Mesodermal cell (in vitro differentiated cells): Measurements from ENCODE around the gene TMEM203.

Experiments
- H3K27ac ChIP-seq: 2 replicates; pipeline ENCODE4 v1.7.0; 2013; ENCODE audit warnings: mild to moderate bottlenecking, low read depth, low read length, moderate library complexity; ENCODE audit not compliant: severe bottlenecking
- H3K36me3 ChIP-seq: 2 replicates; pipeline ENCODE4 v1.7.1; 2013; ENCODE audit warnings: mild to moderate bottlenecking, low read length, moderate library complexity; ENCODE audit not compliant: control insufficient read depth, insufficient read depth
- H3K4me1 ChIP-seq: one replicate; pipeline ENCODE4 v1.7.1; 2013; ENCODE audit warnings: mild to moderate bottlenecking, low read length; ENCODE audit not compliant: insufficient read depth, control insufficient read depth, poor library complexity, severe bottlenecking
- H3K4me3 ChIP-seq: 2 replicates; pipeline ENCODE4 v1.7.0; 2013; ENCODE audit warnings: low read length, control low read depth, mild to moderate bottlenecking; ENCODE audit not compliant: insufficient read depth, poor library complexity, severe bottlenecking; ENCODE audit errors: extremely low read depth
- H3K9me3 ChIP-seq: 2 replicates; pipeline ENCODE4 v1.7.1; 2013; ENCODE audit warnings: mild to moderate bottlenecking, low read length, moderate library complexity; ENCODE audit not compliant: control insufficient read depth
- WGBS, 2 experiments: methylation state at CpG; one replicate each; pipeline ENCODE4 v1.1.5; 2013; ENCODE audit warnings: missing lambda C conversion rate in 2 of 2; ENCODE audit not compliant: insufficient coverage in 2 of 2; 5-methylcytosine and 5-hydroxymethylcytosine counted together

The TMEM203 gene

GRCh38 chr9:137188490-137189296 lies 16.8 kb downstream of the TMEM203 start, which contains the start of the genes ANAPC2 and SSNA1:
Gene ANAPC2 (minus strand): TSS chr9:137188560. CDS start chr9:137188532, 28 bp downstream.
Gene SSNA1 (plus strand): TSS chr9:137188676. CDS start chr9:137188727, 51 bp downstream.
- peaks cover 21% of the 10 kb centered on the region for H3K4me1 ChIP-seq
- peaks cover 42% of the 10 kb centered on the region for H3K36me3 ChIP-seq
- peak within 1 kb of the TSS; percentile 94 for H3K27ac ChIP-seq
- peak within 1 kb of the TSS; percentile 91 for H3K4me3 ChIP-seq
- no peaks in the 10 kb centered on the region for H3K9me3 ChIP-seq
- WGBS, 2 experiments, result 0 to 1% methylated on average over 77 to 94 of the region's 98 CpGs

DNA sequence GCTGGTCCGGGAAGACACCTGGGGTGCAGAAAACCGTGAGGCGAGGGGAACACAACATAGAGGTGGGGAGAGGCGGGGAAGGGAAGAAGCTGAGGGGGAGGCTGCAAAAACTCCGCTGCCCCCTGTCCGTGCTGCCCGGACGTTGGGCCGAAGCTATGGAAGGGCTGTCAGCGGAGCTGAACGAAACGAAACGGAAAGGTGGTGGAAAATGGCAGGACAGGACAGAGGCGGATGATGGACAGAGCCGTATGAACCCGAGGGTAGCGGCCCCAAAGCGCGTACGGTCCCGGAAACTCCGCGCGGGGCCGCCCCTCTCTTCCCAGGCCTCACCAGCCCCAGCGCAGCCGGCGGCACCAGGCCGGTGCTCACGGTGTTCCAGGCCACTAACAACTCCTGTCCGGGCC lies 17.4 kb downstream of the TMEM203 start:
- Histone ChIP-seq H3K4me1 (peaks cover 21% of the 10 kb centered on the region), H3K27ac (peak overlapping the region; percentile 94), H3K9me3 (no peaks in the 10 kb centered on the region), H3K4me3 (peak overlapping the region; percentile 91), H3K36me3 (peaks cover 46% of the 10 kb centered on the region)
- WGBS, 2 experiments, result 0 to 1% methylated on average over 22 to 29 of the region's 31 CpGs

DNA sequence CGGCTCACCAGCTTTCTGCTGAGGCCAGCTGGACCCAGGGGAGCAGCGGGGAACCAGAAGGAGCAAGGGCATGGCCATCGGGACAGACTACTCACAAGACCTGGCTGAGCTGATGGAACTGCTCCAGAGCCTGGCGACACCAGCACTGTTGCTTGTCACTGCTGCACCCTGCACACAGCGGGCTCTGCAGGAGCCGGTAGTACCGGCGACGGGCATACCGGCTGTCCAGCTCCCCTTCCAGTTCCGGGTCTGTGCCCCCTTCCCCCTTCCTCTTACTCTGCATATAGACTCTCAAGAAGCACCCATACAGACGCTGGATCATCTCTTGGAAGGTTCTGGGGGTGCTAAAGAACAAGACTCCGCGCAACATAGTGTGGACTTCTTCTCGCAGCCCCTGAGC lies 18.1 kb downstream of the TMEM203 start:
- Histone ChIP-seq H3K9me3 (no peaks in the 10 kb centered on the region), H3K4me1 (peaks cover 21% of the 10 kb centered on the region), H3K36me3 (peaks cover 51% of the 10 kb centered on the region), H3K27ac (no peak overlapping the region), H3K4me3 (peak overlapping the region; percentile 91)
- 89 to 95% methylated on average over 15 of the region's 15 CpGs for WGBS, 2 experiments

GRCh38 chr9:137186385-137186784 lies 19.1 kb downstream of the TMEM203 start:
- peaks cover 51% of the 10 kb centered on the region for H3K36me3 ChIP-seq
- WGBS, 2 experiments, result 93 to 96% methylated on average over 5 to 6 of the region's 6 CpGs
- H3K4me1 ChIP-seq, result peaks cover 21% of the 10 kb centered on the region
- H3K4me3 ChIP-seq, result no peak overlapping the region
- H3K27ac ChIP-seq, result no peak overlapping the region
- H3K9me3 ChIP-seq, result no peaks in the 10 kb centered on the region

DNA sequence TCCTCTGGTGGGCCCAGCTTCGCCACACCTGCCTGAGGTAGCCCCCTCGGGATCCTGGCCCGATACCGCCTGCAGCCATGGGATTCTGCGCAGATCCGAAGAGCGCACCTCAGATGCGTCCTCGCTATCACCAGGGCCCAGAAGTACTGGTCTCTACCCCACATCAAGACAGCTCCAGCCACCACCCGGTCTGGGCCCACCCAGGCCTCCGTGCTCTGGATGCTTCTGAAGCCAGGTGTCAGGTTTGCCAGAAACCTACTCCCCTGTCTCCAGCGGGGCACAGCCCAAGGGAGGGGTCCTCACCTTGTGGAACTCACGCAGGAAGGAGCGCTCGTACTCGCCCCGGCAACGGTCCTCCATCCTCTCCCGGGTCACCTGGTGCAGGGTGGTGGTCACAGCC lies 19.5 kb downstream of the TMEM203 start:
- Histone ChIP-seq H3K36me3 (peaks cover 51% of the 10 kb centered on the region), H3K9me3 (no peaks in the 10 kb centered on the region), H3K4me1 (peaks cover 21% of the 10 kb centered on the region), H3K27ac (no peak overlapping the region), H3K4me3 (no peak overlapping the region)
- WGBS, 2 experiments, result 97% methylated on average over 16 to 19 of the region's 19 CpGs

GRCh38 chr9:137184881-137185660 lies 20.4 kb downstream of the TMEM203 start:
- 96 to 97% methylated on average over 42 to 47 of the region's 48 CpGs for WGBS, 2 experiments
- H3K9me3 ChIP-seq, result no peaks in the 10 kb centered on the region
- H3K27ac ChIP-seq, result no peak overlapping the region
- H3K36me3 ChIP-seq, result peaks cover 52% of the 10 kb centered on the region
- peaks cover 18% of the 10 kb centered on the region for H3K4me1 ChIP-seq
- H3K4me3 ChIP-seq, result no peak overlapping the region

DNA sequence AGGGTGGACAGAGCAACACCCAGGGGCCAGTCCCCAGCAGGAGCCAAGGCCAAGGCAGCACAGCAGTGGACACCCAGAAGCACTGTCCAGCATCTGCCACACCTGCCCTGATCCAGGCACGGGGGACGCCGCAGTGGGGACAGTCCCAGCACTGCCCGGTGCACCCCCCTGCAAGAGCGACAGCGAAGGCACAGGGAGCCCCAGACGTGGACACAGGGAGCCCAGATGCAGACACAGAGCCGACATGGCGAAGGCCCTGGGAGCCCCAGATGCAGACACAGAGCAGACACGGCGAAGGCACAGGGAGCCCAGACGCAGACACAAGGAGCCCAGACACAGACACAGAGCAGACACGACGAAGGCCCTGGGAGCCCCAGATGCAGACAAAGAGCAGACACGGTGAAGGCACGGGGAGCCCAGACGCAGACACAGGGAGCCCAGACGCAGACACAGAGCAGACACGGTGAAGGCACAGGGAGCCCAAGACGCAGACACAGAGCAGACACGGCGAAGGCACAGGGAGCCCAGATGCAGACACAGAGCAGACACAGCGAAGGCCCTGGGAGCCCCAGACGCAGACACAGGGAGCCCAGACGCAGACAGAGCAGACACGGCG lies 21.4 kb downstream of the TMEM203 start:
- WGBS, 2 experiments, result 94 to 97% methylated on average over 27 of the region's 27 CpGs
- Histone ChIP-seq H3K9me3 (no peaks in the 10 kb centered on the region), H3K36me3 (peaks cover 52% of the 10 kb centered on the region)

GRCh38 chr9:137182836-137183235 lies 22.6 kb downstream of the TMEM203 start:
- H3K4me1 ChIP-seq, result peaks cover 21% of the 10 kb centered on the region
- H3K4me3 ChIP-seq, result no peak overlapping the region
- H3K36me3 ChIP-seq, result peaks cover 52% of the 10 kb centered on the region
- no peaks in the 10 kb centered on the region for H3K9me3 ChIP-seq
- H3K27ac ChIP-seq, result no peak overlapping the region
- 91 to 95% methylated on average over 15 to 17 of the region's 17 CpGs for WGBS, 2 experiments

More for the DNA sequence above, 21.4 kb downstream of the TMEM203 start:
- H3K4me1 ChIP-seq, result peaks cover 10% of the 10 kb centered on the region
- no peak overlapping the region for H3K4me3 ChIP-seq
- no peak overlapping the region for H3K27ac ChIP-seq

- 95% methylated on average over 18 of the region's 22 CpGs for WGBS, 2 experiments
- peaks cover 51% of the 10 kb centered on the region for H3K36me3 ChIP-seq
Measured at GRCh38 chr9:137181680-137182079, 23.8 kb downstream of the TMEM203 start.

DNA sequence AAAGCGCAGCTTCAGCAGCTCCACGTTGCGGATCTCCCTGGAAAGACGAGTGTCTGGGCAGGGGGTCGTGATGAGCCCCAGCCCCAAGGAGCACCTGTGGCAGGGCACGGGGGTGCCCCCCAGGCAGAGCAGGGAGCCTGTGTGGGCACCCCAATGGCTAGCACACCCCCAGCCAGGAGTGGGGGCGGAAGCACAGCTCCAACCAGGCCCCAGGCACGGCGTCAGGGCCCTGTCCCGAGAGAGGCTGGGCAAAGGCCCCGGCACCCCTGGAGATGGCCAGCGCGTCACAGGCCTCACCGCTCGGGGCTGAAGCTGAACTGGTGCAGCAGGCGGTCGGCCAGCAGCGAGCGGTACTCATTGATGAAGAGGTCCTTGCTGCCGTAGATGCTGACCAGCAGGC lies 25.0 kb downstream of the TMEM203 start:
- H3K4me1 ChIP-seq, result peaks cover 11% of the 10 kb centered on the region
- no peak overlapping the region for H3K27ac ChIP-seq
- H3K9me3 ChIP-seq, result no peaks in the 10 kb centered on the region
- 98 to 99% methylated on average over 20 of the region's 20 CpGs for WGBS, 2 experiments
- peaks cover 41% of the 10 kb centered on the region for H3K36me3 ChIP-seq
- H3K4me3 ChIP-seq, result no peak overlapping the region

More at GRCh38 chr9:137181680-137182079, 23.8 kb downstream of the TMEM203 start:
- Histone ChIP-seq H3K9me3 (no peaks in the 10 kb centered on the region), H3K4me1 (peaks cover 11% of the 10 kb centered on the region), H3K27ac (no peak overlapping the region), H3K4me3 (no peak overlapping the region)
